Measurements from ENCODE around the gene ST7.

DNA sequence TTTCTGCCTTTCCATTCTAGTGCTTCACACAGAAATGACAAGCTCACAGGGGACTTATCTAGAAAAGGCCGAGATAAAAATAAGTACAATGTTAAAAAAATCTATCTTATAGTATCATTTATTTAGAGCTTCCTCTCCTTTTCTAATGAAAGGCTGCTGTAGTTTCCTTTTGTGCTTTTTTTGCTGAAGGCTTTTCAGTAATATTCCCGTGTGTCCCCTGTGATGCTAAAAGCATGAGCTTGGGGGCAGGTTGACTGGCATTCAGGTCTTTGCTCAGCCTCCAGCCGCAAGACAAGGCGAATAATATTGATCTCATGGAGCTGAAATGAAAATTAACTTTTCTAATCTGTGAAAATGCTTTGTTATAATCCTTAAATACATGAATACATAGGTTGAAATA is 143.0 kb downstream of the ST7 start:
- TF ChIP-seq EZH2 (IDR thresholded peaks at IDR 0.05; ENCODE audit: borderline replicate concordance, low read depth, low read length, severe bottlenecking) (no peak), MYC (IDR thresholded peaks at IDR 0.05; ENCODE audit: low read depth, low read length) (no peak)
- TF ChIP-seq, protein P1, sequence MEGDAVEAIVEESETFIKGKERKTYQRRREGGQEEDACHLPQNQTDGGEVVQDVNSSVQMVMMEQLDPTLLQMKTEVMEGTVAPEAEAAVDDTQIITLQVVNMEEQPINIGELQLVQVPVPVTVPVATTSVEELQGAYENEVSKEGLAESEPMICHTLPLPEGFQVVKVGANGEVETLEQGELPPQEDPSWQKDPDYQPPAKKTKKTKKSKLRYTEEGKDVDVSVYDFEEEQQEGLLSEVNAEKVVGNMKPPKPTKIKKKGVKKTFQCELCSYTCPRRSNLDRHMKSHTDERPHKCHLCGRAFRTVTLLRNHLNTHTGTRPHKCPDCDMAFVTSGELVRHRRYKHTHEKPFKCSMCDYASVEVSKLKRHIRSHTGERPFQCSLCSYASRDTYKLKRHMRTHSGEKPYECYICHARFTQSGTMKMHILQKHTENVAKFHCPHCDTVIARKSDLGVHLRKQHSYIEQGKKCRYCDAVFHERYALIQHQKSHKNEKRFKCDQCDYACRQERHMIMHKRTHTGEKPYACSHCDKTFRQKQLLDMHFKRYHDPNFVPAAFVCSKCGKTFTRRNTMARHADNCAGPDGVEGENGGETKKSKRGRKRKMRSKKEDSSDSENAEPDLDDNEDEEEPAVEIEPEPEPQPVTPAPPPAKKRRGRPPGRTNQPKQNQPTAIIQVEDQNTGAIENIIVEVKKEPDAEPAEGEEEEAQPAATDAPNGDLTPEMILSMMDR (IDR thresholded peaks at IDR 0.05; ENCODE audit: extremely low read depth in 1 of 2, insufficient read depth in 1 of 2, low read depth in 1 of 2, low read length in 2 of 2), result no peak
- TF ChIP-seq, protein P2, sequence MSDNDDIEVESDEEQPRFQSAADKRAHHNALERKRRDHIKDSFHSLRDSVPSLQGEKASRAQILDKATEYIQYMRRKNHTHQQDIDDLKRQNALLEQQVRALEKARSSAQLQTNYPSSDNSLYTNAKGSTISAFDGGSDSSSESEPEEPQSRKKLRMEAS (IDR thresholded peaks at IDR 0.05; ENCODE audit: insufficient read depth, insufficient read length), result no peak

Data from endothelial cell of umbilical vein (primary cell).